Neutrophil (primary cell): ENCODE results near the gene MEF2C.

Source experiments
- H3K27ac ChIP-seq: fragments of 200-600 bp; sonication (generic); 2 replicates; pipeline ENCODE4 v1.5.1; 2016; ENCODE audit warnings: mild to moderate bottlenecking, moderate library complexity
- H3K27me3 ChIP-seq: fragments of 200-600 bp; sonication (generic); 2 replicates; pipeline ENCODE4 v1.6.0; 2016; ENCODE audit warnings: mild to moderate bottlenecking
- H3K36me3 ChIP-seq: fragments of 200-600 bp; sonication (generic); 2 replicates; pipeline ENCODE4 v1.5.1; 2017
- H3K4me1 ChIP-seq, 2 experiments: fragments of 200-600 bp in 1 of 2; sonication (generic) in 1 of 2; 1 replicate in 1 of 2; 2 replicates in 1 of 2; pipeline versions ENCODE4 v1.5.1 to v1.6.1; 2013 to 2016; ENCODE audit warnings: low read depth in 1 of 2, low read length in 1 of 2, mild to moderate bottlenecking in 1 of 2, moderate library complexity in 1 of 2; ENCODE audit not compliant: control insufficient read depth in 1 of 2, insufficient read depth in 1 of 2
- H3K4me3 ChIP-seq, 2 experiments: fragments of 200-600 bp in 1 of 2; sonication (generic) in 1 of 2; 1 replicate in 1 of 2; 2 replicates in 1 of 2; pipeline ENCODE4 v1.5.1; 2013 to 2016; ENCODE audit warnings: low read depth in 1 of 2, low read length in 1 of 2, mild to moderate bottlenecking in 1 of 2, moderate library complexity in 1 of 2
- H3K9me3 ChIP-seq: fragments of 200-600 bp; sonication (generic); 2 replicates; pipeline ENCODE4 v1.5.1; 2016
- TF ChIP-seq, protein P1 (sequence below): fragments of 200-600 bp; sonication (generic); IDR thresholded peaks from 2 replicates; pipeline ENCODE4 v1.5.1; 2016; ENCODE audit warnings: antibody characterized with exemption

MEF2C gene

GRCh38 chr5:88693071-88693932 lies 189.7 kb downstream of the MEF2C start:
- TF ChIP-seq, protein P1, sequence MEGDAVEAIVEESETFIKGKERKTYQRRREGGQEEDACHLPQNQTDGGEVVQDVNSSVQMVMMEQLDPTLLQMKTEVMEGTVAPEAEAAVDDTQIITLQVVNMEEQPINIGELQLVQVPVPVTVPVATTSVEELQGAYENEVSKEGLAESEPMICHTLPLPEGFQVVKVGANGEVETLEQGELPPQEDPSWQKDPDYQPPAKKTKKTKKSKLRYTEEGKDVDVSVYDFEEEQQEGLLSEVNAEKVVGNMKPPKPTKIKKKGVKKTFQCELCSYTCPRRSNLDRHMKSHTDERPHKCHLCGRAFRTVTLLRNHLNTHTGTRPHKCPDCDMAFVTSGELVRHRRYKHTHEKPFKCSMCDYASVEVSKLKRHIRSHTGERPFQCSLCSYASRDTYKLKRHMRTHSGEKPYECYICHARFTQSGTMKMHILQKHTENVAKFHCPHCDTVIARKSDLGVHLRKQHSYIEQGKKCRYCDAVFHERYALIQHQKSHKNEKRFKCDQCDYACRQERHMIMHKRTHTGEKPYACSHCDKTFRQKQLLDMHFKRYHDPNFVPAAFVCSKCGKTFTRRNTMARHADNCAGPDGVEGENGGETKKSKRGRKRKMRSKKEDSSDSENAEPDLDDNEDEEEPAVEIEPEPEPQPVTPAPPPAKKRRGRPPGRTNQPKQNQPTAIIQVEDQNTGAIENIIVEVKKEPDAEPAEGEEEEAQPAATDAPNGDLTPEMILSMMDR: no peak
- Histone ChIP-seq H3K27ac (no peak overlapping the region), H3K36me3 (no peaks in the 10 kb centered on the region), H3K4me1 (peaks cover 7% of the 10 kb centered on the region in 2 experiments), H3K9me3 (no peaks in the 10 kb centered on the region), H3K4me3 (no peak overlapping the region), H3K27me3 (peaks cover 100% of the 10 kb centered on the region)

- no peaks in the 10 kb centered on the region for H3K36me3 ChIP-seq
- H3K4me1 ChIP-seq: peaks cover 7% of the 10 kb centered on the region in 2 experiments
- H3K9me3 ChIP-seq: no peaks in the 10 kb centered on the region
- H3K27me3 ChIP-seq: peaks cover 100% of the 10 kb centered on the region
- H3K27ac ChIP-seq: no peak overlapping the region
- TF ChIP-seq, protein P1: no peak
- no peak overlapping the region for H3K4me3 ChIP-seq
These were observed 190.8 kb downstream of the MEF2C start for GRCh38 chr5:88691945-88692868.

DNA sequence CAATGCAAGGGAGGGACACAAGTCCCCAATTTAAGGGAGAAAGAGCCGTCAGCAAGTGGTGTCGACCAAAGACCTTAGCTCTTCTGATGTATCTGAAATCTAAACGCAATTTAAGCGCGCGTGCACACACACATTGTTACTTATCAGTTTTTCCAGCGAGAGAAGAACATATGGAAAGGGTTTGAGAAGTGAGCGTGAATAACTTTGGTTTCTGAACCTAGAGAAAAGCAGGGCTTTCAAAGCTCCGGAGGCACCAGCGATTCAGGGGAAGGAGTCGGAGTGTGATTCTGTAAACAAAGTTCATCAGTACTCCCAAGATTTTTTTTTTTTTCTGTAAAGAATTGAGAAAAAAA lies 191.8 kb downstream of the MEF2C start:
- Histone ChIP-seq H3K4me1 (peaks cover 7% of the 10 kb centered on the region in 2 experiments), H3K27ac (no peak overlapping the region), H3K36me3 (no peaks in the 10 kb centered on the region), H3K9me3 (no peaks in the 10 kb centered on the region), H3K27me3 (peaks cover 100% of the 10 kb centered on the region), H3K4me3 (no peak overlapping the region)
- TF ChIP-seq, protein P1: no peak

DNA sequence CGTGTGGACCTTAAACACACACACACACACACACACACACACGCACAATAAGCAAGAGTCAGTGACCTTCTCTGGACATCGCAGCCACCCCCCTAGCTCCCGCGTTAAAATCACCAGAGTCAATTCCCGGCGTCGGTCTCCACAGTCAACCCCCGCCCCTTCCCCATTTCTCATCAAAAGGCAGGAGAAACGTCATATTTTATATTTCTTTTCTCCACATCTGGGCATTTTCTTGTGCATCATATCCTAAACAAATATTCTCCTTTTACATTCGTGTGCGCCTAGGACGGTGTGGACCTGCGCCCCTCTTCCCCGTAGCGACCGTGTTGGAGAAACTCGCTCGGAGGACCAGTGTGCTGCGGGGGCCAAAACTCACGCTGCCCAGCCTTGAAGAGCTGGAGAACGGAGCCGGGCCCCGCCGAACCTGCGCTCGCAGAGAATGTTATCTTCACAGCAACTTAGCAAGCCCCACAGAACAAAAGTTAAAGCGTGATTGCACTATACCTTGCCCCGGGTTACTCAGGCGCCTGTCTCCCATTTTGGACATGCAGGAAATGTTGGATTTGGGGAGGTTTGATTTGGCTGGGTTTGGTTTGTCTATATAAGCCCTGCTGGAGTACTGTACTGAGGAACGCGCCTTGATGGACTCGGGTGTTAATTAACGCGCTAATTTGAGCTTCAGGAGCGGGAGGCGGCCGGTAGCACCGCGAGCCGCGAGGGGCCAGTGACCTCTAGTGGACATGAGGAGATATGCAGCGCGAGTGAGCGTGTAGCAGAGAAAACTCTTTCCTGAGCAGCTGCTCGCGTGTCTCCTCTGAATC lies 192.4 kb downstream of the MEF2C start:
- Histone ChIP-seq H3K27ac (no peak overlapping the region), H3K9me3 (no peaks in the 10 kb centered on the region), H3K27me3 (peaks cover 100% of the 10 kb centered on the region), H3K36me3 (no peaks in the 10 kb centered on the region), H3K4me1 (peaks cover 7% of the 10 kb centered on the region in 2 experiments), H3K4me3 (peak overlapping the region in 1 of 2 experiments; percentile 5)
- TF ChIP-seq, protein P1: peak; percentile 83
